ENCODE results near the gene NIT1. TPM values are rescaled to one million over a fixed set of nuclear protein-coding genes. Genes with fewer than 3 reads are reported as not detected.

NIT1 gene
- total RNA-seq, 1 experiment from 2014 or later = 52.9 TPM

- DNase-seq = peak; percentile 92
- Mint-ChIP-seq H3K9me3 (ENCODE audit: low read depth, unreplicated experiment) (no peaks in the 10 kb centered on the region), H3K4me3 (ENCODE audit: low read depth, unreplicated experiment) (peak within 1 kb of the TSS; percentile 83), H3K27ac (ENCODE audit: unreplicated experiment) (peak within 1 kb of the TSS; percentile 99), H3K36me3 (ENCODE audit: insufficient read depth, unreplicated experiment) (peaks cover 32% of the 10 kb centered on the region), H3K4me1 (ENCODE audit: low read depth, unreplicated experiment) (peaks cover 34% of the 10 kb centered on the region), H3K27me3 (ENCODE audit: unreplicated experiment) (no peaks in the 10 kb centered on the region)
- intact Hi-C loops (cut with micrococcal nuclease; ENCODE audit: unreplicated experiment) = loop anchor here (1.0 to 5.0 kb wide), 2 partner anchors 27 to 36 kb away; no protein-coding TSS in a partner anchor
- TSS peak; percentile 25 for BruUV-seq (replicated peaks)
- TF ChIP-seq CTCF (IDR thresholded peaks at IDR 0.05; ENCODE audit: unreplicated experiment) = no peak
- CTCF ChIA-PET = interaction anchor here (0.6 to 4.0 kb wide), 20 partner anchors 10 to 1167 kb away, joined by 3 to 56 read pairs (median 6); partner anchors contain the start of genes DEDD, F11R, NECTIN4 and NIT1
Measured at GRCh38 chr1:161098210-161099068, 19.5 kb upstream of the NIT1 start, which contains the start of gene KLHDC9. TSS of gene KLHDC9 (plus strand) at chr1:161098361. CDS start at chr1:161098536, 175 bp downstream.

- peak overlapping the region; percentile 83 for H3K4me3 Mint-ChIP-seq (ENCODE audit: low read depth, unreplicated experiment)
Measured at GRCh38 chr1:161099090-161099802, 18.7 kb upstream of the NIT1 start.

GRCh38 chr1:161100556-161100955 lies 17.3 kb upstream of the NIT1 start:
- intact Hi-C loops (cut with micrococcal nuclease; ENCODE audit: unreplicated experiment) = no loop called here
- DNase-seq = no peak
- no peak overlapping the region for H3K4me3 Mint-ChIP-seq (ENCODE audit: low read depth, unreplicated experiment)
- no TSS peak for BruUV-seq (replicated peaks)
- no peaks in the 10 kb centered on the region for H3K9me3 Mint-ChIP-seq (ENCODE audit: low read depth, unreplicated experiment)
- TF ChIP-seq CTCF (IDR thresholded peaks at IDR 0.05; ENCODE audit: unreplicated experiment) = no peak
- CTCF ChIA-PET = no interaction called here
- no peaks in the 10 kb centered on the region for H3K27me3 Mint-ChIP-seq (ENCODE audit: unreplicated experiment)
- H3K4me1 Mint-ChIP-seq (ENCODE audit: low read depth, unreplicated experiment) = peaks cover 34% of the 10 kb centered on the region
- no peak overlapping the region for H3K27ac Mint-ChIP-seq (ENCODE audit: unreplicated experiment)
- H3K36me3 Mint-ChIP-seq (ENCODE audit: insufficient read depth, unreplicated experiment) = peaks cover 44% of the 10 kb centered on the region

More at GRCh38 chr1:161099090-161099802, 18.7 kb upstream of the NIT1 start:
- peak overlapping the region; percentile 48 for H3K27ac Mint-ChIP-seq (ENCODE audit: unreplicated experiment)
- no peaks in the 10 kb centered on the region for H3K27me3 Mint-ChIP-seq (ENCODE audit: unreplicated experiment)
- no peaks in the 10 kb centered on the region for H3K9me3 Mint-ChIP-seq (ENCODE audit: low read depth, unreplicated experiment)
- TF ChIP-seq CTCF (IDR thresholded peaks at IDR 0.05; ENCODE audit: unreplicated experiment) = no peak
- CTCF ChIA-PET = interaction anchor here (1.0 to 4.0 kb wide), 4 partner anchors 18 to 60 kb away, joined by 3 to 56 read pairs (median 4); partner anchors contain the start of genes DEDD, NIT1, PFDN2 and TSTD1
- peaks cover 32% of the 10 kb centered on the region for H3K36me3 Mint-ChIP-seq (ENCODE audit: insufficient read depth, unreplicated experiment)
- intact Hi-C loops (cut with micrococcal nuclease; ENCODE audit: unreplicated experiment) = loop anchor here (5.0 kb wide), 1 partner anchor 37 kb away; no protein-coding TSS in a partner anchor
- DNase-seq = no peak
- peaks cover 34% of the 10 kb centered on the region for H3K4me1 Mint-ChIP-seq (ENCODE audit: low read depth, unreplicated experiment)
- BruUV-seq (replicated peaks) = no TSS peak

GRCh38 chr1:161106431-161106830 lies 11.5 kb upstream of the NIT1 start:
- TF ChIP-seq CTCF (IDR thresholded peaks at IDR 0.05; ENCODE audit: unreplicated experiment) = no peak
- peaks cover 28% of the 10 kb centered on the region for H3K36me3 Mint-ChIP-seq (ENCODE audit: insufficient read depth, unreplicated experiment)
- no peak overlapping the region for H3K4me3 Mint-ChIP-seq (ENCODE audit: low read depth, unreplicated experiment)
- H3K9me3 Mint-ChIP-seq (ENCODE audit: low read depth, unreplicated experiment) = no peaks in the 10 kb centered on the region
- no peak for DNase-seq
- no peak overlapping the region for H3K27ac Mint-ChIP-seq (ENCODE audit: unreplicated experiment)
- intact Hi-C loops (cut with micrococcal nuclease; ENCODE audit: unreplicated experiment) = no loop called here
- H3K4me1 Mint-ChIP-seq (ENCODE audit: low read depth, unreplicated experiment) = peaks cover 9% of the 10 kb centered on the region
- no peaks in the 10 kb centered on the region for H3K27me3 Mint-ChIP-seq (ENCODE audit: unreplicated experiment)
- CTCF ChIA-PET = no interaction called here
- no TSS peak for BruUV-seq (replicated peaks)

All from Calu3 (cell line).